ENCODE results near the gene AGBL4. TPM values are rescaled to one million over a fixed set of nuclear protein-coding genes. Genes with fewer than 3 reads are reported as not detected.

AGBL4 gene
- total RNA-seq, 4 donors from 2014 or later = 0.13 TPM; not detected in 3

DNA sequence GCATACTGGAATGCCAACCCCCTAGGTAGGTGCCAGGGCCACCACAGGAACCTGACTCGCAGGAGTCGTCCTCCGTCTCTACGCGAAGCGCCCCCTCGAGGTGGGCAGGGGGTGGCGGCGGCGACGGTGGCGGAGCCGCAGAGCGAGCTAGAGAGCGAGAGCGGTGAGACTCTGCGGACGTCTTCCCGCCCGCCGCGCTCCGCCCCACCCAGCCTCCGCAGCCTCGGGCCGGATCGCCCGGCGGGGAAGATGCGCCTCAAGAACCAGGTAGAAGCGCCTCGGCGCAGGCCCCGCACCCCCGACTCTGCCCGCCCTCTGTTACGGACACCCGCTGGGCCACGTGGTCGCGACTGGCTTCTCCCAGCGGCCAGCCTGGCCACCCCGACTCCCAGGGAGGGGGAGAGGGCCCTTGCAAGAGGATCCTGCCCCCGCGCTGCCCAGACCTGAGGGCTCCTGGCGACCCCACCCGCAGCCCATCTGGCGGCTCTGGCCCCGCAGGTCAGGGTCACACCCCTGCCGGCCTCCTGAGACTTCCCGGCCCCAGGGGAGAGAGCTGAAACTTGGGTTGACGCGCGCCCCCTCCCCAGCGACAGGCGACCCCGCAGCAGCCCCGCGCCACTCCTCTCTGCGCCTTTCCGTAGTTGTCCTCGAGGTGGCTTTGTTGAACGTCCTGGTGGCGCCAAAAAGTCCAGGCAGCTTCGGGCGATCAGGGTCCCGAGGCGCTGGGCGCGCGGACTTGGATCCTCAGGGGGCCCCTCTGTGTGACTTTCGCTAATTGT lies 24.4 kb upstream of the AGBL4 start:
- TF ChIP-seq POLR2A (IDR thresholded peaks at IDR 0.05; ENCODE audit: low read depth) = no peak
- TF ChIP-seq EP300 (IDR thresholded peaks at IDR 0.05) = no peak
- no peak for TF ChIP-seq POLR2AphosphoS5 (IDR thresholded peaks at IDR 0.05)
- TF ChIP-seq, protein P1, sequence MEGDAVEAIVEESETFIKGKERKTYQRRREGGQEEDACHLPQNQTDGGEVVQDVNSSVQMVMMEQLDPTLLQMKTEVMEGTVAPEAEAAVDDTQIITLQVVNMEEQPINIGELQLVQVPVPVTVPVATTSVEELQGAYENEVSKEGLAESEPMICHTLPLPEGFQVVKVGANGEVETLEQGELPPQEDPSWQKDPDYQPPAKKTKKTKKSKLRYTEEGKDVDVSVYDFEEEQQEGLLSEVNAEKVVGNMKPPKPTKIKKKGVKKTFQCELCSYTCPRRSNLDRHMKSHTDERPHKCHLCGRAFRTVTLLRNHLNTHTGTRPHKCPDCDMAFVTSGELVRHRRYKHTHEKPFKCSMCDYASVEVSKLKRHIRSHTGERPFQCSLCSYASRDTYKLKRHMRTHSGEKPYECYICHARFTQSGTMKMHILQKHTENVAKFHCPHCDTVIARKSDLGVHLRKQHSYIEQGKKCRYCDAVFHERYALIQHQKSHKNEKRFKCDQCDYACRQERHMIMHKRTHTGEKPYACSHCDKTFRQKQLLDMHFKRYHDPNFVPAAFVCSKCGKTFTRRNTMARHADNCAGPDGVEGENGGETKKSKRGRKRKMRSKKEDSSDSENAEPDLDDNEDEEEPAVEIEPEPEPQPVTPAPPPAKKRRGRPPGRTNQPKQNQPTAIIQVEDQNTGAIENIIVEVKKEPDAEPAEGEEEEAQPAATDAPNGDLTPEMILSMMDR (IDR thresholded peaks at IDR 0.05) = no peak
- Histone ChIP-seq H3K27ac (replicated peaks in 1 of 4) (no peak overlapping the region), H3K27me3 (peaks cover 0 to 45% (median 16%) of the 10 kb centered on the region in 4 donors), H3K4me3 (peak overlapping the region in 3 of 4 donors; percentile 30 to 39 (median 35)), H3K4me1 (peaks cover 7 to 8% (median 8%) of the 10 kb centered on the region in 4 donors), H3K9me3 (no peaks in the 10 kb centered on the region), H3K36me3 (no peaks in the 10 kb centered on the region)
- WGBS = no CpG with 5 or more reads among the region's 72 CpGs
- intact Hi-C loops (cut with DNase I) = no loop called here
- no peak for DNase-seq (ENCODE audit: extremely low spot score)

DNA sequence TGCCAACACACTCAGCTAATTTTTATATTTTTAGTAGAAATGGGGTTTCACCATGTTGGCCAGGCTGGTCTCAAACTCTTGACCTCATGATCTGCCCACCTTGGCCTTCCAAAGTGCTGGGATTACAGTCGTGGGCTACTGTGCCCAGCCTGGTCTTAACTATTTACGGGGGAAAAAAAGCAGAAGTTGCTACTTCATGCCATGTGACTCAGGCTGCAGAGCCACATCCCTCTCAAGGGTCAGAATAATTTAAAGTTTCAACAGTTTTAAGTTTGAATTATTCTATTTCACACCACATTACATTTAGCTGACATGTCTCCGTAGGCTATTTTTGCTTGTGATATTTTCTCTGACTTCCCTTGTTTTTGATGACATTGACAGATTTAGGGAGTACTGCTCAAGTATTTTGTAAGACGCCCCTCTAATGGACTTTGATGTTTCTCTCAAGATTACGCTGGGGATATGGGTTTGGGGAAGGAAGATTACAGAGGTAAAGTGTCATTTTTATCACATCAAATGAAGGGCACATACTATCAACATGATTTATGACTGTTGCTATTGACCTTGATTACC lies 14.6 kb upstream of the AGBL4 start:
- intact Hi-C loops (cut with DNase I) = no loop called here

DNA sequence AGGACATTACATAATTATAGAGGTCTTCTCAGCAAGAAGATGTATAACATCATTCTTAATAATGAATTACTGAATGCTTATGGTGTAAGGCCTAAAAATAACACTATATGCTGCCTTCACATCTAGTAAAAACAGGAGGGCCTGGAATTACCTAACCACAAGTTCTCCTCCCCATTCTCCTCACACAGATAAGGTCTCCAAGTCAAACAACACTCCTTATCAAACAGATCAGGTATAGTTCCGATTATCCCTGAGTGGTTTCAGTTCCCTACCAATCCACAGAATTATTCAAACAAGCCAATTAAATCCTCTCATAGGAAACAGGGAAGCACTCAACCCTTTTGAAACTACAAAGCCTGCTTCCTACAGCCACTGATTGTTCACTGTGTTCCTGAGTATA lies 4.0 kb upstream of the AGBL4 start:
- WGBS = 92% methylated on average over 1 of the region's 1 CpG
- no peak overlapping the region for H3K4me3 ChIP-seq
- H3K9me3 ChIP-seq = no peaks in the 10 kb centered on the region
- DNase-seq (ENCODE audit: extremely low spot score) = no peak
- TF ChIP-seq EP300 (IDR thresholded peaks at IDR 0.05) (no peak), POLR2A (IDR thresholded peaks at IDR 0.05; ENCODE audit: low read depth) (no peak), POLR2AphosphoS5 (IDR thresholded peaks at IDR 0.05) (no peak)
- TF ChIP-seq, protein P1 (IDR thresholded peaks at IDR 0.05) = no peak
- intact Hi-C loops (cut with DNase I) = no loop called here
- peaks cover 0 to 16% (median 11%) of the 10 kb centered on the region in 4 donors for H3K4me1 ChIP-seq
- no peaks in the 10 kb centered on the region for H3K36me3 ChIP-seq
- peaks cover 0 to 17% (median 0%) of the 10 kb centered on the region in 4 donors for H3K27me3 ChIP-seq
- no peak overlapping the region for H3K27ac ChIP-seq (replicated peaks in 1 of 4)

More for the DNA sequence above, 14.6 kb upstream of the AGBL4 start:
- Histone ChIP-seq H3K9me3 (no peaks in the 10 kb centered on the region), H3K4me3 (no peak overlapping the region), H3K27ac (replicated peaks in 1 of 4) (no peak overlapping the region), H3K27me3 (peaks cover 0 to 17% (median 0%) of the 10 kb centered on the region in 4 donors), H3K4me1 (no peaks in the 10 kb centered on the region), H3K36me3 (no peaks in the 10 kb centered on the region)
- DNase-seq (ENCODE audit: extremely low spot score) = no peak
- 56% methylated on average over 5 of the region's 5 CpGs for WGBS
- TF ChIP-seq POLR2A (IDR thresholded peaks at IDR 0.05; ENCODE audit: low read depth) (no peak), EP300 (IDR thresholded peaks at IDR 0.05) (no peak), POLR2AphosphoS5 (IDR thresholded peaks at IDR 0.05) (no peak)
- TF ChIP-seq, protein P1 (IDR thresholded peaks at IDR 0.05) = no peak

DNA sequence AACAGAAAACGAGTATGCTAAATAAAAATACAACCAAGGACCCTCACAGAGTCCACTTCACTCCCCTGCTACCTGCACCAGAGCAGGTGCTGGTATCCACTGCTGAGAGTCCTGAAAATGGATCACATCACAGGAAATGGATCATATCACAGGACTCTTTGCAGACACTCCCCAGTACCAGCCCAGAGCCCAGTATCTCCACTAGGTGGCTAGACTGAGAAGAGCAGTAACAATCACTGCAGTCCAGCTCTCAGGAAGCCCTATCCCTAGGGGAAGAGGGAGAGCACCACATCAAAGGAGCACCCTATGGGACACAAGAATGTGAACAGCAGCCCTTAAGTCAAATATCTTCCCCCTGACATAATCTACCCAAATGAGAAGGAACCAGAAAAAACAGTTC lies 28.0 kb downstream of the AGBL4 start:
- H3K27ac ChIP-seq (replicated peaks in 1 of 4) = no peak overlapping the region
- no peaks in the 10 kb centered on the region for H3K27me3 ChIP-seq
- intact Hi-C loops (cut with DNase I) = no loop called here
- H3K4me3 ChIP-seq = no peak overlapping the region
- H3K36me3 ChIP-seq = no peaks in the 10 kb centered on the region
- 33% methylated on average over 1 of the region's 1 CpG for WGBS
- peaks cover 0 to 21% (median 10%) of the 10 kb centered on the region in 4 donors for H3K9me3 ChIP-seq
- H3K4me1 ChIP-seq = no peaks in the 10 kb centered on the region
- TF ChIP-seq POLR2AphosphoS5 (IDR thresholded peaks at IDR 0.05) = no peak
- no peak for TF ChIP-seq EP300 (IDR thresholded peaks at IDR 0.05)
- TF ChIP-seq, protein P1 (IDR thresholded peaks at IDR 0.05) = no peak
- TF ChIP-seq POLR2A (IDR thresholded peaks at IDR 0.05; ENCODE audit: low read depth) = no peak
- DNase-seq (ENCODE audit: extremely low spot score) = no peak
